Measurements from ENCODE around the gene ATP5F1E. TPM values are rescaled to one million over a fixed set of nuclear protein-coding genes. Genes with fewer than 3 reads are reported as not detected.

ATP5F1E gene
- total RNA-seq, 4 donors from 2014 or later, result 9.9 to 21.1 (median 15.2) TPM

GRCh38 chr20:59028812-59029211, 3.3 kb downstream of the ATP5F1E start:
- no peak for TF ChIP-seq POLR2A (IDR thresholded peaks at IDR 0.05)
- no peak for TF ChIP-seq CTCF (IDR thresholded peaks at IDR 0.05)
- H3K4me3 ChIP-seq (ENCODE audit: low read depth, poor library complexity, severe bottlenecking), result no peak overlapping the region
- 63 to 67% methylated on average over 2 of the region's 2 CpGs for WGBS, 2 donors
- intact Hi-C loops (cut with DNase I; ENCODE audit: low total_unique reads), result no loop called here
- no peak for DNase-seq (ENCODE audit: low spot score in 2 of 2)

- TF ChIP-seq POLR2A (IDR thresholded peaks at IDR 0.05) (no peak), CTCF (IDR thresholded peaks at IDR 0.05) (no peak)
- 81 to 83% methylated on average over 8 of the region's 8 CpGs for WGBS, 2 donors
- no peak overlapping the region for H3K4me3 ChIP-seq (ENCODE audit: low read depth, poor library complexity, severe bottlenecking)
- intact Hi-C loops (cut with DNase I; ENCODE audit: low total_unique reads), result no loop called here
- no peak for DNase-seq (ENCODE audit: low spot score in 2 of 2)
Observed at GRCh38 chr20:59027741-59028320, 4.3 kb downstream of the ATP5F1E start.

- no peak overlapping the region for H3K4me3 ChIP-seq (ENCODE audit: low read depth, poor library complexity, severe bottlenecking)
- 85 to 87% methylated on average over 5 of the region's 5 CpGs for WGBS, 2 donors
- TF ChIP-seq POLR2A (IDR thresholded peaks at IDR 0.05) (no peak), CTCF (IDR thresholded peaks at IDR 0.05) (no peak)
- intact Hi-C loops (cut with DNase I; ENCODE audit: low total_unique reads), result no loop called here
- DNase-seq (ENCODE audit: low spot score in 2 of 2), result no peak
Observed at GRCh38 chr20:59026904-59027740, 5.0 kb downstream of the ATP5F1E start.

- no peak overlapping the region for H3K4me3 ChIP-seq (ENCODE audit: low read depth, poor library complexity, severe bottlenecking)
- intact Hi-C loops (cut with DNase I; ENCODE audit: low total_unique reads), result no loop called here
- WGBS, 2 donors, result 89 to 90% methylated on average over 4 of the region's 4 CpGs
- no peak for DNase-seq (ENCODE audit: low spot score in 2 of 2)
- TF ChIP-seq POLR2A (IDR thresholded peaks at IDR 0.05) (no peak), CTCF (IDR thresholded peaks at IDR 0.05) (no peak)
Observed at GRCh38 chr20:59025511-59025910, 6.6 kb downstream of the ATP5F1E start.

GRCh38 chr20:59025086-59025485, 7.0 kb downstream of the ATP5F1E start:
- WGBS, 2 donors, result 55 to 70% methylated on average over 2 of the region's 2 CpGs
- intact Hi-C loops (cut with DNase I; ENCODE audit: low total_unique reads), result no loop called here
- no peak for TF ChIP-seq CTCF (IDR thresholded peaks at IDR 0.05)
- TF ChIP-seq POLR2A (IDR thresholded peaks at IDR 0.05), result no peak
- H3K4me3 ChIP-seq (ENCODE audit: low read depth, poor library complexity, severe bottlenecking), result no peak overlapping the region
- DNase-seq (ENCODE audit: low spot score in 2 of 2), result no peak

Data from lower leg skin (tissue), 4 donors.